Ecto neural progenitor cell (in vitro differentiated cells): ENCODE data around the gene ANOS1.
"Not testable (repeated sequence)": the region's sequence is repeated elsewhere in the genome, so short reads cannot be mapped to it uniquely, and the experiment has no call there.

Source experiments
- DNase-seq: peaks from one replicate; pipeline ENCODE4 v3.0.0-alpha.2; 2018; ENCODE audit warnings: low spot score

Gene ANOS1

GRCh38 chrX:8627796-8628195 is 104.1 kb downstream of the ANOS1 start:
- DNase-seq: no peak

- no peak for DNase-seq
Observed at GRCh38 chrX:8607326-8607725, 124.6 kb downstream of the ANOS1 start.

GRCh38 chrX:8604131-8604530 is 127.8 kb downstream of the ANOS1 start:
- DNase-seq: no peak

- no peak for DNase-seq
Observed at GRCh38 chrX:8591501-8591900, 140.4 kb downstream of the ANOS1 start.

- DNase-seq: no peak
Observed at GRCh38 chrX:8586953-8587352, 145.0 kb downstream of the ANOS1 start.

GRCh38 chrX:8579602-8580001 is 152.3 kb downstream of the ANOS1 start:
- no peak for DNase-seq

- DNase-seq: no peak
Observed at GRCh38 chrX:8576821-8577220, 155.1 kb downstream of the ANOS1 start.

- DNase-seq: no peak
Observed at GRCh38 chrX:8565729-8566128, 166.2 kb downstream of the ANOS1 start.

GRCh38 chrX:8548446-8548845 is 183.5 kb downstream of the ANOS1 start:
- DNase-seq: no peak

- no peak for DNase-seq
Observed at GRCh38 chrX:8546715-8547114, 185.2 kb downstream of the ANOS1 start.

- DNase-seq: no peak
Observed at GRCh38 chrX:8520791-8521190, 211.1 kb downstream of the ANOS1 start.

- no peak for DNase-seq
Observed at GRCh38 chrX:8520178-8520577, 211.8 kb downstream of the ANOS1 start.

- no peak for DNase-seq
Observed at GRCh38 chrX:8504451-8504850, 227.5 kb downstream of the ANOS1 start.

- DNase-seq: not testable (repeated sequence)
Observed at GRCh38 chrX:8502101-8502500, 229.8 kb downstream of the ANOS1 start.

- no peak for DNase-seq
Observed at GRCh38 chrX:8500203-8500602, 231.7 kb downstream of the ANOS1 start.

GRCh38 chrX:8495036-8495435 is 236.9 kb downstream of the ANOS1 start:
- DNase-seq: not testable (repeated sequence)

- no peak for DNase-seq
Observed at GRCh38 chrX:8484360-8484949, 247.5 kb downstream of the ANOS1 start.
